Esophagus mucosa (tissue), 1 donor: ENCODE data around the gene GPATCH8. TPM values are rescaled to one million over a fixed set of nuclear protein-coding genes. Genes with fewer than 3 reads are reported as not detected.
A peak's percentile ranks its signal among the peaks of the same experiment; 100 is the strongest.
"Not testable (repeated sequence)": the region's sequence is repeated elsewhere in the genome, so short reads cannot be mapped to it uniquely, and the experiment has no call there.

ENCODE experiments used
- ATAC-seq: fragments of 200-7000 bp; cut with Tn5 transposase; one replicate; pipeline ENCODE4 v1.9.1; 2020
- total RNA-seq: library from RNA; stranded (reverse); gene quantifications from one replicate; pipeline ENCODE4 v1.2.4, GENCODE V29; 2023
- donor health status: DM: yes; HTN: yes; CAD: no.

GPATCH8 gene
- total RNA-seq, 1 donor from 2014 or later, result 24.7 TPM

GRCh38 chr17:44396946-44397345 is 106.3 kb downstream of the GPATCH8 start:
- ATAC-seq, result no peak

- no peak for ATAC-seq
Observed at GRCh38 chr17:44394833-44395232, 108.4 kb downstream of the GPATCH8 start.

DNA sequence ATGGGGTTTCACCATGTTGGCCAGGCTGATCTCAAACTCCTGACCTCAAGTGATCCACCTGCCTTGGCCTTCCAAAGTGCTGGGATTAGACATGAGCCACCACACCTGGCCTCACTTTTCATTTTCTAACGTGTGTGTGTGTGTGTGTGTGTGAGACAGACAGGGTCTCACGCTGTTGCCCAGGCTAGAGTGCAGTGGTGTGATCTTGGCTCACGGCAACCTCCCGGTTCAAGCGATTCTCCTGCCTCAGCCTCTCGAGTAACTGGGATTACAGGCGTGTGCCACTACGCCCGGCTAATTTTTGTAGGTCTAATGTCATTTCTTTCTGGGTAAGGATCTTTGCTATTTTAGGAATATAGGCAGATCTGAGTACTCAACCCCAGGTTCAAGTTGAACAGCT is 109.1 kb downstream of the GPATCH8 start:
- not testable (repeated sequence) for ATAC-seq

DNA sequence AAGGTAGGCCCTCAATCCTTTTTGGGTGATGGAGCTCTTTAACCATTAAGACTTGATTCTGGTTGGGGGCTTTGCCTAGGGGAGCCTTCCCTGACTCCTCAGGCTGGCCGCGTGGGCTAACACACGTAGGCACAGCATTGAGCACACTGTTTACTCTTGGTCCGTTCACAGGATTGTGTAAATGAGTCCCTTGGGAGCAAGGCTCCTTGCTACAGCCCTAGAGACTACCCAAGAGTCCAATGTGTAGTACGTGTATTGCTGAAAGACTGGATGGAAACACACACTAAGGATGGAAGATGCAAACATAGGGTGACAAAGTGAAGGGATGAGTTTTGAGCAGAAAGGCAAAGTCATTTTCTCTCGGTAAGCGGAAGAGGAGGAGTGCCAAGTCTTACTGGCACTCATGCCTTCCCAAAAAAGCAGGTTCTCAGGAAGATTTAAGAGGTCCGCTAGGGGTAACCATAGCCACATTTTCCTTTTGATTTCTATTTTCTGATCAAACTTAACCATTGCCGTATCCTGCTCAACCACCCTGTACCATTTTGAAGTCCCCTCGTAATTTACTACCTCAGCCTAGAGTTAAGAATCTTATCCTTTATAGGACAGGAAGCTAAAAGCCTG is 112.8 kb downstream of the GPATCH8 start:
- ATAC-seq, result no peak

- no peak for ATAC-seq
Observed at GRCh38 chr17:44389723-44390202, 113.4 kb downstream of the GPATCH8 start.

DNA sequence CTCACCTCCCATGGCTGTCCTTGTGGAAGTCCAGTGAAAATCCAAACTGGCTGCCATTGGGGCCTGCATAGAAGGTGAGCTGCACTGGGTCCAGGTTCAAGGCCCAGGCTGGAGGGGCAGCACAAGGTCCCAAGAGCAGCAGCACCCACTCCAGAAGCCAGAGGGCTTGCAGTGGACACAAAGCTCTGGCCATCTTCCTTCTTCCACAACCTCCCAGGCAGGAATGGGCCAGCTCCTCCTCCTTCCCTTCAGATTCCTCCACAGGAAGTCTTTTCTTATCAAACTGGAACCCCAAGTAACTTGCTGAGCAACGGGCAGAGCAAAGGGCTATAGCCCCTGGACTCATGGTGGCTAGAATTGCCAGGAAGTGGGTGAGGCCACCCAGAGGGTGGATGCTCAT is 113.9 kb downstream of the GPATCH8 start, which contains the start of gene ITGA2B:
Gene ITGA2B, minus strand, starts transcription at position 369 of the 400 bp plus-strand sequence. Its CDS starts 176 bp downstream, at position 193.
- no peak for ATAC-seq

- ATAC-seq, result no peak
Observed at GRCh38 chr17:44387804-44388203, 115.4 kb downstream of the GPATCH8 start.

- ATAC-seq, result no peak
Observed at GRCh38 chr17:44386182-44386525, 117.1 kb downstream of the GPATCH8 start.

DNA sequence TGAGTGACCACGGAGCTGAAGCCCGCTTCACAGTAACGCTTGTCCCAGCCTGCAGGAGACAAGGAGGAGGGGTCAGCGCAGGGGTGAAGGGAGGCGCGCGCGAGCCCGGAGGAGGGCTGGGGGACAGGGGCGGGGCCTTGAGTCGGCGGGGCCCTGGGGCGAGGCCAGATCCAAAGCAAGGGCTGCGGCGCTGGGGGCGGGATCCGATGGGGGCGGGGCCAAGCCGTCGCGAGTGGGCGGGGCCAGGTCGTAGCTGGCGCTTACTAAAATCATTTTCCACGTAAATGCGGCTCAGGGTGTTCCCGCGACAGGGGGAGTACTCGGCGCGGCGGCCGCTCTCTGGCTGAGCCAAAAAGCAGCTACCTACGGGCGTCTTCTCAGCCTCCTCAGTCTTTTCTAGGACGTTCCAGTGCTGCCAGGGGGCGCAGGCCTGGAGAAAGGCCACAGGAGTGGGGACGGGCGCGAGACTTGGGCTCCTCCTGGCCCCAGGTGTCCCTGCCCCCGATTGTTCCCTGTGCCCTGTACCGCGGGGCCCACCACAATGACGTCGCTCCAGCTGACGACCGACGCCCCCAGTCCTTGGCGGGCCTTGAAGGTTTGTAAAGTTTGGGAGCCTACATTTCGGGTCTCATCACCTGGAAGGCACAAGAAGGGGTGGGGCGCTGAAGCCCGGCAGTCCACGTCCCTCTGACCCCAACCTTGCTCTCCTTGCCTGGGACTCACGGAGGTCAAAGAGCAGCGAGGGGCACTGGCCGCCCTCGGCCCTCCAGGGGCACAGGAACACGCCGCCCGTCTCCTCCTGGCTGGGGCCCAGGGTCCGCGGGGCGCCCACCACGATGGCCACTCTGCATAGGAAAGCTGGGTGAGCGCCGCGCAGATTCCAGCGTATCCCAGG is 117.7 kb downstream of the GPATCH8 start:
- peak; percentile 83 for ATAC-seq

DNA sequence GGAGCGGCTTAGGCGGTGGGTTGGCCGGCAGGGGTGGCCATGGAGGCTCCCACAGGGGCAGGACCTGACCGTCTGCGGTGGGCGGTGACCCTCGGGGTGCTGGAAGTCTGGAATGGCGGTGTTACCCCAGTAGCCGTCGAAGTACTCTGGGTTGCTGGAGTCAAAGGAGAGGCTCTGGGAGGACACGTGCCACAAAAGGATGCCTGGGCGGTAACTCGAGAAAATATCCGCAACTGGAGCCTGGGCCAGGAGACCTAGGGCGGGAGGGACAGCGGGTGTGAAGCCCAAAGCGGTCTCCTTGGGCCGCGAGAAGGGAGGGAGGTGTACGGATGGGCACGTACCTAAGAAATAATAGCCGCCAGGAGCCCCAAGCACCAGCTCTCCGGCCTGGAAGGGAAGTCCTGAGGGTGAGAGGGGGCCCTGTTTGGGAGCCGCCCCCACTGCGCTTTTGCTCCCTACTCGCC is 118.4 kb downstream of the GPATCH8 start:
- ATAC-seq, result no peak

DNA sequence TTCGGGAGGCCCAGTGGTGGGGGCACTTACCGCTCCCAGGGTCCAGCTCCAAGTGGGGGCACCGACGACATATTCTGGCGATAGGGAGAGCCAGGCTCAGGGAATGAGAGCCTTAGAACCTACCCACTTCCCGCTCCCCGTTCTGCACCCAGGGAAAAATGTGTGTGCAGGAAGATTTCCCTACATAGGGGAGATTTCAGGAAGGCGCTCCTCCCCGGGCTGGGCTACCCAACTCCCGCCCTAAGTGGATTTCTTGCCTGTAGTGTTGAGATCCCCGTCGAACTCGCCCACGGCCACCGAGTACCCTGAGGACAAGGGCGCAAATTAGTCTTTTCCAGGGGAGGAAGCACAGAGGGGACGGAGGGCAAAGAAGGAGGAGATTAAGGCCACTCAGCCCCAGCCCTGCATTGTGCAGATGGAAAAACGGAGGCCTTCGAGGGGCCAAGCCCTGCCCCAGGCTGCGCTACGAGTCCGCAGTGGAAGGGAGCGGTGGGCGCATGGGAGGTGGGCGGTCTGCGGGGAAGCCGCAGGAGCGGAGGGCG is 118.9 kb downstream of the GPATCH8 start:
- ATAC-seq, result no peak

GRCh38 chr17:44383861-44384260 is 119.3 kb downstream of the GPATCH8 start:
- ATAC-seq, result no peak

- ATAC-seq, result no peak
Observed at GRCh38 chr17:44383363-44383762, 119.8 kb downstream of the GPATCH8 start.

- ATAC-seq, result no peak
Observed at GRCh38 chr17:44382917-44383316, 120.3 kb downstream of the GPATCH8 start.

- ATAC-seq, result no peak
Observed at GRCh38 chr17:44381810-44382305, 121.3 kb downstream of the GPATCH8 start.

DNA sequence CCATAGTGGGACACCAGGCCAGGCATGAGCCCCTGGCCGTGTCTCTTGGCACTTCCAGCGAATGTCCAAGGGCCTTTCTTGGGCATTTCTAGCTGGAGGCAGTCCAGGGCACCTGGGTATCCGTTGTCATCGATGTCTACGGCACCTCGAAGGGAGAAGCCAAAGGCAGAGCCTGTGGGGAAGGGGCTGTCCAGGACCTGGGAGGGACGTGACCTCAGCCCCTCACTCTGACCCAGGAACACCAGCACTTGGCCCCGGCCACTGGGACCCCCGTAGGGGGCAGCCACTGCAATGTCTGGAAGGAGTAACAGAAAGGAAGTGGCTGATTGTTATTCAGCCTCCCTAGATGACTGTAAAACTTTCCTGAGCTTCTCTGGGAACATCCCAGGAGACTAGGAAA is 122.4 kb downstream of the GPATCH8 start:
- no peak for ATAC-seq

DNA sequence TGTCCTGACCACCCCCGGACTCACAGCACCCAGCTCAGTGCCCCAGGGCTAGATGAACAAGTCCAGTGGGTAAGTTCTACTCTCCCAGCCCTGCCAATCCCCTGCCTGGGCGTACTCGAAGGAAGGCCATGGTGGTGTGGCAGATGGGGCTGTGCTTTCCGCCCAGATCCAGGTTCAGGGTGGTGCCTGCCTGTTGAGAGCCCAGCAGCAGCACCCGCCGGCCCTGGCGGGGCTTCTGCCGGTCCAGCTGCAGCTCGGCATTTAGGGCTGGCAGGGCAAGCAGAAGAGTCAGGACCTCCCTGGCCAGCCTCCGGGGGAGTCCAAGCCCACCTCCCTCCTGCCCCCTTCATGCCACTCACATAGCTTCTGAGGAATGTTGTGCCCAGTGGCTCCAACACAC is 123.3 kb downstream of the GPATCH8 start:
- ATAC-seq, result no peak

DNA sequence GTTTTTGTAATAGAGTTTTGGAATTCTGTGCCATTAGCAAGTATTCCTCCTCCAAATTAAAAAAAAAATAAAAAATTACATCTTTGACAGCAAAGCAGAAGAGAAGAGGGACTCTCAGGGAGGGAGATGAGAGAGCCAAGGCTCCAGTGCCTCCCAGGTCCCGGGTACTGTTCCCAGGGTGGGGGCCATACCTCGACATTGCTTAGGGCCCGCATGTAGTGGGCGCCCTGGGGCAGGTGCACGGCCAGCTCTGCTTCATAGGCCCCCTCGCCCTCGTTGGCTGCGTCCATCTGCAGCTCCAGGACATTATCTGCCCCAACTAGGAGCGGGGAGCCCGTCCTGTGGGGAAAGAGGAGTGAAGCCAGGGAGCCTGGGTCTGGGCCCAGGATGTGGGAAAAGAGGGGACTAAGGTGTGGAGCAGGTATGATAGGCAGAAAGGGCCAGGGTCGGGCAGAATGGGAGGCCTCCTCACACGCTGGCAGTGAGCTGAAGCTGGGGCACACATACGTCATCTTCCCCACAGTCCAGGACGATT is 125.0 kb downstream of the GPATCH8 start:
- no peak for ATAC-seq

GRCh38 chr17:44376779-44377178 is 126.4 kb downstream of the GPATCH8 start:
- no peak for ATAC-seq

DNA sequence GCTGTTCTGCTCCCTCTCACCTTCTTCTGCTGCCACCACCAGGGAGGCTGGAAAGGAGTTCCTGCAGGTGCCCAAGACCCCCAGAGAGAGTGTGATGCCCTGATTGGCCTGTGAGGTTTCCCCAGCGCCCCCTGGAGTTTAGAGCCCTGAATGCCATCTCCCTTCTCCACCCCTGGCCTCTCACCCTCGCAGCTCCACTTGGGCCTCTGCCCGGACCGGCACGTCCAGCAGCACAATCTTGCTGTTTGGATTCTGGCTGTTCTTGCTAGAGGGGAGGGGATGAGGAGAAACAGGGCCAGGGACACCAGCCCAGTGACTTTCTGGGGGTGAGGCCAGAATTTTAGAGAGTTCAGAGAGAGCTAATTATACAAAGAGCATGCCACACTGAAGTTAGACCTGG is 127.1 kb downstream of the GPATCH8 start:
- ATAC-seq, result peak; percentile 6

DNA sequence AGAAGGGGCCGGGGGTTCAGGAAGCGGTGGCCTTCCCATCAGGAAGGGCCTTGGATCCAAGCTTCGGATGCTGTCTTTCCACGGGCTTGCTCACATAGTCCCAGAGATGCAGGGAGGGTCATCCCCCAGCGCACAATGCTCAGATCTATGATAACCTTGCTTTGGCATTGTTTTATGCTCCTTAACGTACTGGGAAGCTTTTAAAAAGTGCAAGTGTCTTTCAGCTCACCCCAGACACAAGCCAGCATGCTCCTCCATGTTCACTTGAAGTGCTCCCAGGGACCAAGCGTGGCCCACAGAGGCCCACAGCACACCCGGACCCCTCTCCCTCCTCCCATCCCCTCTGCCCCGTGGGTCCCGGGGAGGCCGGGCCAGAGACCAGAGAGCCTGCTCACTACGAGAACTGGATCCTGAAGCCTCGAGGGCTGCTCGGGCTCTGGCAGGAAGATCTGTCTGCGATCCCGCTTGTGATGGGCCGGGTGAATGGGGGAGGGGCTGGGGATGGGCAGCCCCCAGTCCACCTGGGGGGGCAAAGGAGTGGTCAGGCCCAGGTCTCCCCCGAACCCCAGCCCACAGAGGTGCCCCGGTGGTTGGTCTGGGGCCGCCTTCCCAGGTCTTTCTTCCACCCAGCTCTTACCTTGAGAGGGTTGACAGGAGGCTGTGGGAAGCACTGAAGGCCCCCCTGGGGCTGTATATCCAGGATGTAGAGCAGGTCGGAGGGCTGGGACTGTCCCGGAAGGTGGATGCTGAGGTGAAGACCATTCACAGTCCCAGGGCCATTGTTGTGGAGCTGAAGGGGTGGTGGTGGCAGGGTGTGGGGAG is 127.8 kb downstream of the GPATCH8 start:
- ATAC-seq, result peak; percentile 9
